ENCODE data around the gene STMP1. TPM values are rescaled to one million over a fixed set of nuclear protein-coding genes. Genes with fewer than 3 reads are reported as not detected.

The STMP1 gene
- total and polyA plus RNA-seq, 7 donors, result 10.2 to 56.5 (median 23.8) TPM

- Histone ChIP-seq H3K27me3 (no peaks in the 10 kb centered on the region), H3K4me1 (no peaks in the 10 kb centered on the region), H3K9me3 (no peaks in the 10 kb centered on the region), H3K27ac (no peak overlapping the region), H3K36me3 (no peaks in the 10 kb centered on the region), H3K4me3 (no peak overlapping the region)
- 48 to 84% methylated on average over 5 of the region's 5 CpGs for WGBS, 2 donors
- TF ChIP-seq EP300 (IDR thresholded peaks at IDR 0.05) (no peak), POLR2A (IDR thresholded peaks at IDR 0.05) (no peak), CTCF (IDR thresholded peaks at IDR 0.05) (no peak)
- no peak for DNase-seq
- intact Hi-C loops (cut with DNase I), result no loop called here
Observed at GRCh38 chr7:135704698-135705097, 42.4 kb downstream of the STMP1 start.

GRCh38 chr7:135706038-135706742 is 43.9 kb downstream of the STMP1 start:
- H3K4me3 ChIP-seq, result no peak overlapping the region
- no peak for TF ChIP-seq EP300 (IDR thresholded peaks at IDR 0.05)
- no peak for TF ChIP-seq POLR2A (IDR thresholded peaks at IDR 0.05)
- TF ChIP-seq POLR2AphosphoS5 (IDR thresholded peaks at IDR 0.05), result no peak
- no peak for TF ChIP-seq CTCF (IDR thresholded peaks at IDR 0.05)
- DNase-seq, result no peak
- no peaks in the 10 kb centered on the region for H3K4me1 ChIP-seq
- no peaks in the 10 kb centered on the region for H3K36me3 ChIP-seq
- no peaks in the 10 kb centered on the region for H3K27me3 ChIP-seq
- intact Hi-C loops (cut with DNase I), result no loop called here
- 90 to 93% methylated on average over 20 of the region's 20 CpGs for WGBS, 2 donors
- H3K27ac ChIP-seq, result no peak overlapping the region
- H3K9me3 ChIP-seq, result no peaks in the 10 kb centered on the region

- H3K4me1 ChIP-seq, result no peaks in the 10 kb centered on the region
- H3K27me3 ChIP-seq, result no peaks in the 10 kb centered on the region
- no peak for DNase-seq
- no peak overlapping the region for H3K4me3 ChIP-seq
- intact Hi-C loops (cut with DNase I), result no loop called here
- no peak for TF ChIP-seq EP300 (IDR thresholded peaks at IDR 0.05)
- TF ChIP-seq POLR2A (IDR thresholded peaks at IDR 0.05), result no peak
- TF ChIP-seq POLR2AphosphoS5 (IDR thresholded peaks at IDR 0.05), result no peak
- no peak for TF ChIP-seq CTCF (IDR thresholded peaks at IDR 0.05)
- H3K36me3 ChIP-seq, result no peaks in the 10 kb centered on the region
- no peak overlapping the region for H3K27ac ChIP-seq
- no peaks in the 10 kb centered on the region for H3K9me3 ChIP-seq
- 75 to 81% methylated on average over 7 of the region's 7 CpGs for WGBS, 2 donors
Observed at GRCh38 chr7:135706858-135707569, 44.7 kb downstream of the STMP1 start.

DNA sequence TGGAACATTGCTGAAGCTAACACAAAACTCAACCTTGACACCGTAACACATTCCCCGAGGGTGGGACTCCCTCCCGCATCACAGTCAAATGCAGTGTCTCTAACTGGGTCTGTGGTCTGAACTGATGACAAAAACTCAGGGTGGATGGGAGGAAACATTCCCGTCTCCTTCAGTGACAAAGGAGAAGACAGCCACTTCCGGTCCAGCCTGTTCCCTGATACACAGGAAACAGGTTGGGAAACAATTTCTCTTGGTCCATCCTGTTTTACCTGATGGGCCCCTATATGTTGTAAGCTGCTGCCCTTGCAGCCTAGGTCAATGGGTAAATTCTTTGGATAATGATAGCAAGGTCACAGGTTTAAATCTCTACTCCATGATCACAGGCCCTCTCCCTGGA is 45.3 kb downstream of the STMP1 start:
- Histone ChIP-seq H3K4me1 (no peaks in the 10 kb centered on the region), H3K27ac (no peak overlapping the region), H3K36me3 (no peaks in the 10 kb centered on the region), H3K9me3 (no peaks in the 10 kb centered on the region), H3K4me3 (no peak overlapping the region), H3K27me3 (no peaks in the 10 kb centered on the region)
- WGBS, 2 donors, result 83 to 92% methylated on average over 5 of the region's 5 CpGs
- DNase-seq, result no peak
- no peak for TF ChIP-seq CTCF (IDR thresholded peaks at IDR 0.05)
- no peak for TF ChIP-seq POLR2AphosphoS5 (IDR thresholded peaks at IDR 0.05)
- TF ChIP-seq POLR2A (IDR thresholded peaks at IDR 0.05), result no peak
- TF ChIP-seq EP300 (IDR thresholded peaks at IDR 0.05), result no peak
- intact Hi-C loops (cut with DNase I), result no loop called here

All from sigmoid colon (tissue), 7 donors.